CD4-positive, alpha-beta T cell treated with Interleukin-4 for 4 hours (primary cell): Measurements from ENCODE around the gene ASAP2.

ENCODE experiments used
- DNase-seq: peaks from one replicate; pipeline ENCODE4 v3.0.0-alpha.2; 2020

ASAP2 gene

DNA sequence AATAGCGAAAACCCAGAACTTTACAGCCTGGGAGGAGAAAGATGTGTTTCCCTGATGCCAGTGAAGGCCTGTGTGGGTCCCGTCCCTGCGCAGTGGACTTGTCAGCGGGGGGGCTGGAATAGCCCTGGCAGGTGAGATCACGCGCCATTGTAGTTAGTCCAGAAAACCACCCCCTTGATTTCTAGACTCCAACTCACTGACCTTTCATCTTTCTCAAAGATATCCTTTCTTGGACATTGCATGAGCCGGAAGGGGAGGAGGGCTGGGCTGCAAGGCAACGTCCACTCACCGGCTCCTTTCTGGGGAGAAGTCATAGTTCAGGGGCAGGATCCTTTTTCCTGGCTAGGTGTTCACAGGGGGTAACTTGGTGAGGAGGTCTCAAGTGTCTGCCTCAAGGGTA lies 22.3 kb upstream of the ASAP2 start:
- no peak for DNase-seq

DNA sequence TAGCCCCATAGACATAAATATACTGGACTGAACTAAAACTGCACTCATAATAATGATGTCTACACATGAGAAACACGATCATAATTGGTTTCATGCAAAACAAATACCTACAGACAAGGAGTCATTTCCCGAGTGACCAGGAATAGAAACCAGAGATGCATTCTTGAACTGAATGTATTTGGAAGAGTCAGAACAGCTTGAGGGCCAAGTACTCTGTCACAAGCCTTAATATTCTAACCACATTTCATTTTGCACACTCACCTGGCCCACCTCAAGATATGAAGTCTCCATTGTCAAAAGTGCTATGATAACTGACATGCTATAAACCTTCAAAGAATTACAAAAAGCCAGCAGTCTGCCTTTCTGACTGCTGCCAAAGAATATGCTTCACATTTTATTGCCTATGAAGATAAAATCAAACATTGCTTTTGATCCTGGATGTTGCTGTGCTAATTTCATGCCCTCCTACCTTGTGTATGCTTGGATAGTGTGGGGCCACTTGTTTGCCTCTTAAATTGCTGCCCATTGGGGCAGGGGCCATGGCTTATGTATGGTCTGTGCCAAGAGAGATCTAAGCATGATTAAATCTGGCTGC lies 18.9 kb upstream of the ASAP2 start:
- no peak for DNase-seq

DNA sequence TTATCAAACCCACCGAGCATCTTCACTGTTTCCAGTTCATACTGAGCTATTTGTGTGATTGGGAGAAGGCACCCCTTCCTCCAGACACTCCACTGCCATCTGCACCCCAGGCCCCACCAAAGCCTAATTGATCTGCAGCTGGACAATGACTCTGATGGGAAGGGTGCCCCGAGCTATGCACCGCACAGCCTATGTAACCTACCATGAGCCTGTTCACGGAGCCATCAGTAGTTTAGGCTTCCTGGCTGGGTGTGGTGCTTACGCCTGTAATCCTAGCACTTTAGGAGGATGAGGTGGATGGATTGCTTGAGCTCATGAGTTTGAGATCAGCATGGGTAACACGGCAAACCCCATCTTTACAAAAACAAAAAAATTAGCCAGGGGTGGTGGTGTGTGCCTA lies 17.8 kb upstream of the ASAP2 start:
- DNase-seq = no peak

DNA sequence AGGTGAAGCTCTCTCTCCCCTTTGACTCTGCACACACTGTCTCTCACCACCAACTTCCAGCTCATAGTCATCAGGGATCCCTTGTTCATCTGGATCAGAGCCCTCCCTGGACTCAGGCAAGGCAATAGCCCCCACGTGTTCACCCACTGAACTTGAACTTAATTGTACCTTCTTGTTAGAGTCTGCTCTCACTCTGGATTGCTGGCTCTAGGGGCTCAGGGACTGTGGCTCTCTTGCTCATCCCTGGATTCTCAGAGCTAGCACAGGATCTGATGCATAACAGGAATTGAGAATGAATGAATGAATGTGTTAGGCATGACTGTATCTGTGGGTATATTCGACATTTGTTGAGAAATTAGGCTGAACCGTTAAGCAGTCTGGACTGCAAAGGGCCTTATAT lies 16.7 kb upstream of the ASAP2 start:
- DNase-seq = no peak

DNA sequence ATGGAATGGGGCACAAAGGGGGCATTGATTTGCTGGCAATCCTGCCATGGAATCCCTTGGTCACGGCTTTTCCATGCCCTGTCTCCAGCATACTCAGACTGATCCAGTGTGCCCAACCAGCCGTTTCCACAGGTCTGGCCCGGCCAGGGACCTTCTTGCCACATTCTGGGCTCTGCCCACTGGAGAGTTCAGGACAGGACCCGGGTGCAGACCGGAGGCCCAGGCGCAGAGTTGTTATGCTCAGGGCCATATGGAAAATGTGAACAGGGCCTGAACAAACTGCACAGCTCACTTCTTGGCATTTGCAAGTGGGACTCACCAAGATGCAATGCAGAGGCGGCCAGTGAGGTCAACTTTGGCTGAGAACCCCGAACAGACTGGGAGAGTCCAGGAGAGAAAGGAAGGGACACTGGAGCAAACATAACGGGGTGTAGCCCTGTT lies 15.6 kb upstream of the ASAP2 start:
- DNase-seq = no peak

DNA sequence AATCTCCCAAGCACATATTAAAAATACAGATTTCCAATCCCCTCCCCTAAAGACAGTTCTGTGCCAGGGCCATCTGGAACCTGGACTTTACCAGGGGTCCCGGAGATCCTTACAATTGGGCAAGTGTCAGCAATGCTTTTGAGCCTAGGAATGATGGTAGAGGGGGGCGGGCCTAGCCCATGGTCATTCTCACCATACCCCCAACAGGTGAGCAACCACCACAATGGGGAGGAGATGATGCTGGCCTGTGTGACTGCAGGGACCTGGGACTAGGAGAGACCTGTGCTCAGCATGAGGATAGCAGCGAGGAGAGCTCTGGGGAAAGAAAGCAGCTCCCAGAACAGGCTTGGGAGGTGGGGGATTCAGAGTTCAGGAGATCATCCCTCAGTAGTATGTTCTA lies 13.9 kb upstream of the ASAP2 start:
- no peak for DNase-seq

DNA sequence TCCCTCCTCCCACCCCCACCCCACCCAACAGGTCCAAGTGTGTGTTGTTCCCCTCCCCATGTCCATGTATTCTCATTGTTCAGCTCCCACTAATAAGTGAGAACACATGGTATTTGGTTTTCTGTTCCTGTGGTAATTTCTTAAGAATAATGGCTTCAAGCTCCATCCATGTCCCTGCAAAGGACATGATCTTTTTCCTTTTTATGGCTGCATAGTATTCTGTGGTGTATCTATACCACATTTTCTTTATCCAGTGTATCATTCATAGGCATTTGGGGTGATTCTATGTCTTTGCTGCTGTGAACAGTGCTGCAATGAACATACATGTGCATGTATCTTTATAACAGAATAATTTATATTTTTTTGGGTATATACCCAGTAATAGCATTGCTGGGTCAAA lies 12.3 kb upstream of the ASAP2 start:
- DNase-seq = no peak

DNA sequence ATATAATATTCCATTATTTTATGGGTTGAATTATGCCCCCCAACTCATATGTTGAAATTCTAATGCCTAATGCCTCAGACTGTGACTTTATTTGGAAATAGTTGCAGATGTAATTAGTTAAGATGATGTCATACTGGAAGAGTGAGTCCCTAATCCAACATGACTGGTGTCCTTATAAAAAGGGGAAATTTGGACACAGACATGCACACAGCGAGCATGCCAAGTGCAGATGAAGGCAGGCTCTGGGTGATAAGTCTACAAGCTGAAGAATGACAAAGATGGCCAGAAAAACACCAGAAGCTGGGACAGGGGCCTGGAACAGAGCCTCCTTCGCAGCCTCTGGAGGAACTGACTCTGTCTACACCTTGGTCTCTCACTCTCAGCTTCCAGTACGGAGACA lies 10.0 kb upstream of the ASAP2 start:
- DNase-seq = no peak

DNA sequence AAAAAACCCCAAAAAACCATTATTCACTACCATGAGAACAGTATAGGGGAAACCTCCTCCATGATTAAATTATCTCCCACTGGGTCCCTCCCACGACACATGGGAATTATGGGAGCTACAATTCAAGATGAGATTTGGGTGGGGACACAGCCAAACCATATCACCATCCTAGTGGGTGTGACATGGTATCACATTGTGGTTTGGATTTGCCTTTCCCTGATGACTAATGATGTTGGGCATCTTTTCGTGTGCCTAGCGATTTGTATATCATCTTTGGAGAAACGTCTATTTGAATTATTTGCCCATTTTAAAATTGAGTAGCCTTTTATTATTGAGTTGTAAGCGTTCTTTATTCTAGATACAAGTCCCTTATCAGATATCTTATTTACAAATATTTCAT lies 8.7 kb upstream of the ASAP2 start:
- DNase-seq = no peak

DNA sequence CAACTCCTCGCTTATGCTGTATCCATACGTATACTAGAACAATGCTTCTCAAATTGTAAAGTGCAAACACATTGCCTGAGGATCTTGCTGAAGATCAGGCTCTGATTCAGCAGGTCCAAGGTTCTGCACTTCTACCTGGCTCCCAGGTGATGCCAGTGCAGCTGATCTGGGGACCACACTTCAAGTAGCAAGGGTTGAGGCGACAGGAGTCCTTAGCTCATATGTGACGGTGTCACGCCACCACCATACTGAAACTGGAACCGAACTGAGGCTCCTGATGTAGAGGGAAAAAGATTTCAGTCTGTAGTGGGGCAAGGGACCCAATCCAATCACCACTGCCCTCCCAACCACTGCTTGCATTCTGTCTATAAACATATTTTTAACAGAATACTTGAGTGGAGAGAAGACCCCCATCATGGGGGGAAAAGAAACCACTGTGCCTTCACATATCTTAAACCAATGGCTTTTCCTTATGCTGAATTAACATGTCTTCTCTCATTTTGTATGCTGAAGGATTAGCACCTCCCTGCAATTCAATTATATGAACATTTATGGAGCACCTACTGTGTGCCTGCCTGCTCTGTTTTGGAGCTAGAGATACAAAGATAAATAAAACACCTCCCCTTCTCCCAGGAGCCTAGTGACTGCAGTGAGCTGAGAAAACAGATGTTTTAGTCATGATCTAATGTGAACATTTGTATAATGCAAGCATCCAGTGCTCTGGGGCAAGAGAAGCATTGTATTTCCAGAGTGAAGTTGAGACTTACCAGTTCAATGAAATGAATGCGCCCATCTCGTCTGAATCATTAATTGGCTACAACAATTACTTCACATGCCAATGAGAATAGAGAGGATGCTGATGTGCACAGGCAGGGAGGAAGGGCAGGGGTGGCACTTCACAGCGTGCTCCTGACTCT lies 6.6 kb upstream of the ASAP2 start:
- DNase-seq = no peak

DNA sequence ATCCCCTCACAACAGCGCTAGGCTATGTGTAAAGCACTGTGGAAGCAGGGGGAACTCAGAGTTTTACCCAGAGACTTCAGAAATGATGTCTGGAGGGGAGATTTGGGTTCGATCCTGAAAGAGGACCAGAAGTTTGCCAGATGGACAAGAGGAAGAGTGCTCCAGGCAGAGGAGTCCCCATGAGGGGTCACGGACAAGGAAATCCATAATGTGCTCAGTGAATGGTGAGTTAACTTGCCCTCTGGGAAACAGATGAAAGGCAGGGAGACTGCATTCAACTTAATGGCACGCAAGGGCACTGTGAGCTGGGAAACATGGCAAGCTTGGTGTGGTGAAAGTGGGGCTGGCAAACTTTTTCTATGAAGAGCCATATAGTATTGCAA lies 6.0 kb upstream of the ASAP2 start:
- no peak for DNase-seq

DNA sequence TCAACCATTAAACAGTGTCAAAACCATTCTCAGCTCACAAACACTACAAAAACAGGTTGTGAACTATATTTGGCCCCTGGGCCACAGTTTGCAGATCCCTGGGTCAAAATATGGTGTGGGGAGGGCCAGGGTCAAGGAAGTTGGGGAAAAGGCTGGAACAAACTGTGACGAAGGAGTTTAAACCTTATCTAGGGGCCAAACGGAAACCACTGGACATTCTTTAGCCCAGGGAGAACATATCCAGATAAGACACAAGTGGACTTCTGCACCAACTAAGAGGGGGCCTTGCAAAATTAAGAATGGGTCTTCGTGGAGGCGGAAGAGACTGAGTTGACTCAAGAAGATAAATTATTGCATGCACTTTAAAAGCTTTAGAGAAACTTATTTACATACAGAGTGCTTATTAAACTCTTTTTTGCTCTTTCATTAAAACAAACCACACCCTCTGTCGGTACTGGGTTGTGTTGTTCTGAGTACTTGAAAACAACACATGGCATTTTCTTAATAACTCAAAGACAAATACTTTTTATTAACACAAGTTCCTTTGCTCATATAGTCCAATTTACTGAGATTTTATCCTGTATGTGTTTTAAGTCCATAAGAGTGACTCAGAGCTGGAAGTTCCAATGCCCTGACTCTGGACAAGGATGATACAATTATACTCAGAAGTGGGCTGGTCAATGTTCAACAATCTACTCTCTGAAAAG lies 5.3 kb upstream of the ASAP2 start:
- DNase-seq = no peak

DNA sequence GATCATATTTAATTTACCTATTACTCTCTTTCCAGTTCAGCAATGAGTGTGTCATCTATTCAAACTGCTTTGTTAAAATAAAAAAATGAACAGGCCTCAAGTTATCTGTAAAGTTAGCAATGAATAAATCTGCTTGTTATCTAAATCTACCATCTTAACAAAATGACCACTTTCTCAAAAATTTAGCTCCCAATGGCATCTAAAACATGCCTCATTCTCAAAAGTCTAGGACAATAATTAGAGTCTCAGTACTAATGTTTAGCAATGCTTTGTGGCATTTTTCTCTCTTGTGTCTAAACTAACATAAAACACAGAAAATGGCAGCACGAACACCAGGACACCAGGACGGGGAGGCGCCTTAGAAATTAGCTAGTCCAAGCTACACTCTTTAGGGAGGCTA lies 3.6 kb upstream of the ASAP2 start:
- DNase-seq = no peak

DNA sequence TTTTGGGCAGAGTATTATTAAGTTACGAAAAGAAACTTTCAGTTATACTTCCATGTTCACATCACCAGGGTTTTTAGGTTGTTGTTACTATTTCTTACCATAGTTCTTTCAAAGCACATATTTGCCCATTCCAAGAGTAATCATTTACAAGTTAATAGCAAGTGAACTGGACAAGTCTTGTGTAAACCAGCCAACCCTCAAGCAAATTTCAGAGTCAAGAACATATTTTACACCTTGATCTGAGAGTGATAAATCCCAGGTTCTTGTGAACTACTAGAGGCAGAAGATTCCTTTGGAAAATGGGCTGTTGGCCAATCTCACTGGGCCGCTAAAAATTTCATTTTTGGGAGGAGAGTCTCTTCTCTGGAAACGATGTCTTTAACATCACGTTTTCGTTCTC lies 2.7 kb upstream of the ASAP2 start:
- no peak for DNase-seq

DNA sequence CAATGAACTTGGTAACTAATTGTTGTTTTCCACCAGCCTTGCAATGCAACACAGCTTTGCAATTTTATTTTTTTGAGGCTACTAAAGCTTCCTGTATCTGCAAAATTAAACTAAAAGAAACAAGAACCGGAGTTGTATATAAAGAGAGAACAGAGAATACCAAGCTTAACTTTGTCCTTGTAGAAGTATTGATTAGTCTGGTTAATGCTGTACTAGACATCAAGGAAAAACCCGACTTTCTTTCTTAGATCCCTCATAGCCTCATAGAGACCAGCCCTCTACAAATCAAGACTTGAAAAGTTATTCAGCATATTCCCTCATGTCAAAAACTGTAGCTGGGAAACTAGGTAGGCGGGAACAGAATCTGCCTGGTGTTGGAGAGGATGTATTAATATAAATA lies 1.7 kb upstream of the ASAP2 start:
- no peak for DNase-seq

DNA sequence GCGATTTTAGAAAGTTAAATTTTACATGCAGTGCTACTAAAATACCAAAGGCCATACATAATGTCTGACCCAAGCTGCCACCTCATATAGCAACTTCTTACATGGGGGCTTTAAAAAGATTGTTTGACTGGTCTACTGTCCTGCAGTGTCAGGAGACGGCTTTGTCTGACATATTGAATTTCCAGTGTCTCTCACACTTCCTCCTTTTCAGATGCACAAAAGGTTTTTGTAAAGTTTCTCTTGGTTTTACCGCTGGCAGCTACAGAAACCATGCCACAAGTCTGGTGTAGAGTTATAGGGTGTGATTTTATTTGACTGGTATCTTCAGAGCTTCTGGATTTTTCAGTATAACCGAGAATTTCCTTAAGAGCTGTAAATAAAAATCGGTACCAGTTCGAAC lies 1.1 kb upstream of the ASAP2 start:
- no peak for DNase-seq

DNA sequence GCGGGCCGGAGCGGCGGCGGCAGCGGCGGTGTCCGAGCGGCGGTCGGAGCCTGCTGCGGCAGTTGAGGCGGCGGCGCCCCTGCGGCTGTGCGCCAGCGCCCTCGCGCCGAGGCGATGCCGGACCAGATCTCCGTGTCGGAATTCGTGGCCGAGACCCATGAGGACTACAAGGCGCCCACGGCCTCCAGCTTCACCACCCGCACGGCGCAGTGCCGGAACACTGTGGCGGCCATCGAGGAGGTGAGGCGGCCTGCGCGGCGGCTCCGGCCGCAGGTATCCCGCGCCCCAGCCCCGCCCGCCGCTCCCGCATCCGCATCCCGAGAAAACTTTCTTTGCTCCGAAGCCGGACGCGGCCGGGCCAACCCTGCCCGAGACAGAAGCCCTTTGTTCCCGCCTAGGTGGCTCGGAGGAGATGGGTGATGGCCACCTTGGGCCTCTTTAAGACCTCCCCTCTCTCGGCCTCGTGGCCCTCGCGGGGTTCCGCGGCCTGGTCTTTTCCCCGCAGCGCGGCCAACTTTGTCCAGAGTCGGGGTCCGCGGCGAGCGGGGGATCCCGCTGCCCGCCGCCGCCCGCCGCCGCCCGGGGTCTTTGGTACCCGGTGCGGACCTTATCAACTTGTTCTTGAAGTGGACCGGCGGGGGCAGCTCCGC lies 504 bp downstream of the ASAP2 start:
- no peak for DNase-seq

DNA sequence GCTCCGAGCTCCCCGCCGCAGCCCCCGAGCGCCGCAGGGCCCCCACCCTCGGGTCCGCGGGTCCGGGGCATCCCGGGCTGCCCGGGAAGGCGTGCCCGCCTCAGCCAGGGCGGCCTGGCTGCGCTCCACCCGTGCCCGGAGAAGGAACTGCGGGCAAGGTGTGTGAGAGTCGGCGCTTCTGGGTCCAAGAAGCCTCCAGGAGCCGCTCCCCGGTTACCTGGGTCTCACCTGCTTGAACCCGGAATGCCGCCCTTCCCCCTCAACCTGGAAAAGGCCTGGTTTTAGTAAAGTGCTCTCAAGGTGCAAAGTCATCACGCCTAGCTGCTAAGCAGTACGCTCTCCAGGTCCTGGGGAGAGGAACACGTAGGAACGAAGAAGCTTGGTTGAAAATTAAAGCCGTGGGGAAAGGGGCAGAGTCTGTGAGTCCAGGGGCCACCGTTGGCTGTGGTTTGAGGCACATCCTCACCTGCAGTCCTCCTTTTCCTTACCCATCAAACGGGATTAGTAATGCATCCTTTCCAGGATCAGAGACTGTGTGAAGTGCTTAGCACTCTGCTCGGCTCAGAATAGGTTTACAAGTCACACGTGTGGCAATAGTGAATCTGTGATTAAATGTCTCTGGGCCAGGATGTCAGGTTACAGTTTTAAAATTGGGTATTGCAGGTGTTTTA lies 1.2 kb downstream of the ASAP2 start:
- DNase-seq = no peak

DNA sequence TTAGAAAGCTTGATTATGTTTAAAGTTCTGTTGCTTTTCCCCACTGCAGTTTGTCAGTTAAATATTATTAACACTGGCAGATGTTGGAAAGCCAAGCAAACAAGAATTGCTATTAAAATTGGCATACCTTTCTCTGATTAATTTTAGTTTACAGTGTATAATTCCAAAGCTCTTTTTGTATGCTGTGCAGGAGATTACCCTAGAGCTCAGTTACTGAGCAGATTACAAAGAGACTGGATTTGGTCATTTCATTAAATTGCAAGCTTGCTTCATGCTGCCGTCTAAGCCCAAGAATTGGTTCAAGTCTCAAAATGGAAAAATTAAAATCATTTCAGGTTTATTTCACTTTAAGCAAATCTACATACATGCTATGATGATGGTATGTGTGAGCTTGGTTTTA lies 2.3 kb downstream of the ASAP2 start:
- DNase-seq = no peak

DNA sequence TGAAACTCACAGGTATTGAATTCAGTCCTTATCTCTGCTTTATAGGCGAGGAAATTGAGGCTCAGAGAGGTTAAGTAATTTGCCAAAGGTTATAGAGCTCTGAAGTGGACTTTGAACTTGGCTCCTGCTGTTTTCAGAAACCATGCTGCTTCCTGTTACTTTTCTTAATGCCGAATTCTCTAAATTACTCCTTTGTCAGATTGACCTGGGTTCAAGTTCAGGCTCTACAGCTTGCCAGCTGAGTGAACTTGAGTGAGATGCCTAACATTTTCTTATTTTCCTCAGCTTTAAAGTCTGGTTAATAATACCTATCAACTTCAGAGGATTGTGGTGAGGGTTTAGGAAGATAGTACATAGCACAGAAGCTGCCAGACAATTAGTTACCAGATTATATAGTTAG lies 3.4 kb downstream of the ASAP2 start:
- DNase-seq = no peak

DNA sequence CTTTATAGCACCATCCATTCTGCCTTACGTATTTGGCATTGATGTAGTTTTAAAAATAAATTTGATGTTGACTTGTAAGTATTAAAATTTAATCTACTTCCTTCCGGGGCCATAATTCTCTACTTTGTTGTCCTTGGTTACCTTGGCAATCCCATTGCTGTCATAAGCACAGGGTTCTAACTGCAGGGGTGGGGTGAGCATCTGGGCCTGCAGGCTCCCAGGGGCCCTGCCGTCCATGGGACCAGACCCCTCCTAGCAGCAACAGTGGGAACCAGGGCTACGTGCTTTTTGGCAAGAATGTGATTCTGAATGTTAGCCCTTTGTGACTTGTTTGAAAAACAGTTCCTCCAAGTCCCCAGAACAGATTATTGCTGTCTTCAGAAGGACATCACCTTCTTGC lies 4.9 kb downstream of the ASAP2 start:
- DNase-seq = no peak

DNA sequence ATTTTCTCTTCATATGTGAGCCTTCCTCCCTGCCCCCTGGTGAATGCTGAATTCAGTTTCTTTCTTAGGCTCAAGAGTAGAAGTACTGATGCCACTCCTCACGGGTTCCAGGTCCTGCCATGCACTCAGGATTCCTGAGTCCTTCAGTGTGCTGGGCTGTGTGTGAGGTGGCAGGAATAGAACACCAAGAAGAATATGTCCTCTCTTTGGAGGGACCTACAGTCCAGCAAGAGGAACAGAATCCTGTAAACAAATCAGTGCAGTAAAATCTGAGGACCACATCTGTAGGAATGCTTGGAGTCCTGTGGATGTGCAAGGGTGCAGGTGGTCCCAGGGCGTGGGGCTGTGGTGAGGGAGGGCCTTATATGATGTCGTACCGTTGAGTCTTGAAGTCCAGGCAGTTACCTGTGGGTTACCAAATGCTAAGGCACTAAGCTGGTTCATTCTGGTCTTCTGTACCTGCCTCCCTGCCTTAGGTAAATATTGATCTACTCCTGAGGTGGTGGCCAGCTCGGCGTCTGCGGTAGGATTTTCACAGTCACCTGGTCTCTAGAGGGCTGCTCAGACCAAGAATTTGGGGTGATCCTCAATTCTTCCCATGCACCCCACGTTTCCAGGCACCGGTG lies 5.5 kb downstream of the ASAP2 start:
- no peak for DNase-seq
